ENCODE results near the gene FEZF1.
A peak's percentile ranks its signal among the peaks of the same experiment; 100 is the strongest.

The FEZF1 gene

DNA sequence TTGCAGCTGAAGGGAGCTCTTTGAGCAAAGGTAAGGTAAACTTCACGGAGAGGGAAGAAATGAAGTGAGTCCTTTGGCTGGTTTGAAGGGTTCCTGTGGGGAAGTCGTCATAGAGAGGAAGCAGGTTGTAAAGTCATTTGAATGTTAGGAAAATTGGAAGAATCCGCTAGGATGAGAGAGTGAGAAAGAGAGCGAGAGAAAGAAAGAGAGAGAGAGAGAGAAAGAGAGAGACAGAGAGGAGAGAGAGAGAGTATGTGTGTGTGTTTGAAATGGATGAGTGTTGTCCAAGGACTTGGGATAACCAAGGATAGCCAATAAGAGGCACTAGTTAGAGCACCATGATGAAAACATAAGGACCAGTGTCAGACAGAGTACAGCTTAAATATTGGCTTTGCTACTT is 43.1 kb downstream of the FEZF1 start:
- DNase-seq, result no peak

DNA sequence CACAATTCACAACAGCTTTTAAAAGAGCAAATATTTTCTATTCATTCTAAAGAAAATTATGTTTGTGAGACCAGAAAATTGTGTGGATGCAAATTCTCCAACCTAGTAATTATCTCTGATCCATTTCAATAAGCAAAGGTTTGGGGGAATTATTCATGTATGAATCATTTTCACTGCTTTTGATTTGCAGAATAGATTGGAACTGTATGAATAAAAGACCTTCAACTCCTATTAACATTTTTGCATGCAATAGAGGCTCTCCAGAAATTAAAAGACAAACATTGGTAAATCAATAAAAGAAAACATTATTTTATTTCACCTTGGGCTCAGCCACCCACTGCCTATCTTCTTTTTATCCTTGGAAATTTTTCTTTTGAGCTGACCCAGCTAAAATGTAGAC is 43.5 kb downstream of the FEZF1 start:
- DNase-seq, result no peak

DNA sequence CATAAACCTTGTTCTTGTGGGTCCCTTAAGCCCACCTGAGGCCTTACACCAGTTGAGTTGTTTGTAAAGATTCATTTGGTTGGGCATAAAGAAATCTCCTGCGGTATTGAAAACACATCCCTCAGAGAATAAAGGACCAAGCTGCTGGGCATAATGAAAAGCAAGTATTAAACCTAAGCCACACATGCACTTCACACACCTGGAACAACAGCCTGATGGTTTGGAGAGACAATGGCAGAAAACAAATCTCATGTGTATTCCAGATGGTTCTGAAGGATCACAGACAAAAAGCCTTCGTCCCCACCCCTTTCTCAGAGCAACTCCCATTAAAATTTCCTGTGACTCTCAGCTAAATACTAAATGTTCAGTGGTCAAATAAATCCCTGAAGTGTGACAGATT is 44.2 kb downstream of the FEZF1 start:
- peak; percentile 5 for DNase-seq

DNA sequence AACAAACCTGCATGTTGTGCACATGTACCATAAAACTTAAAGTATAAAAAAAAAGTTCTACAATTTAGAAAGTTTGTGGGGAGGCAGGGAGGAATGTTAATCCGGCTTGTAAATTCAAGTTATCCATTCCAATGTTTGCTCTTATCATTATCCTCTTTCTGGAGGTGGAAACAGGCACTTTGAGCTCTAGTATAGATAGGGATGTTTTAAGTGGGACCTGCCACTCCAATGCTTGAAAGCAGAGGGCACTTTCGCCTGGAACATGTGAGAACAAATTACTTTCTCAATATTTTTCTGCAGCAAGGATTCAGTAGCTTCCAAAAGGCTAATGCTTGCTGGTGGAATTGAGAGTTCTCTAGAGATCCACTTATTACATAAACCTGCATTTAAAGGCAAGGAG is 45.6 kb downstream of the FEZF1 start:
- no peak for DNase-seq

DNA sequence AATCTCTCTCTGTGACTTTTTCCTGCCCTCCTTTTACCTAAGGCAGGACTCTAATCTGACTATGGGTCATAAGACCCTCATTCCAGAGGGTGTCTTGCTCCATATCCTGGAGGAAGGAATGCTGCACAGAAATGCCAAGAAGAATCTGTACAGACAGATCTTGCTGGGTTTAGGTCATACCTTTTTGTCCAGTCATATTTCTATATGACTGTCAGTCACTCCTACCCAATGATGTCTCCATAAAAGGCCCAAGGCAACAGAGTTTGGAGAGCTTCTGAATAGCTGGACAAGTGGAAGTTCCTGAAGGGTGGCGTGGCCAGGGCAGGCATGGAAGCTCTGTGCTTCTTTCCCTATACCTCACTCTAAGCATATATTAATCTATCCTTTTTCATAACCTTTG is 47.5 kb downstream of the FEZF1 start:
- no peak for DNase-seq

DNA sequence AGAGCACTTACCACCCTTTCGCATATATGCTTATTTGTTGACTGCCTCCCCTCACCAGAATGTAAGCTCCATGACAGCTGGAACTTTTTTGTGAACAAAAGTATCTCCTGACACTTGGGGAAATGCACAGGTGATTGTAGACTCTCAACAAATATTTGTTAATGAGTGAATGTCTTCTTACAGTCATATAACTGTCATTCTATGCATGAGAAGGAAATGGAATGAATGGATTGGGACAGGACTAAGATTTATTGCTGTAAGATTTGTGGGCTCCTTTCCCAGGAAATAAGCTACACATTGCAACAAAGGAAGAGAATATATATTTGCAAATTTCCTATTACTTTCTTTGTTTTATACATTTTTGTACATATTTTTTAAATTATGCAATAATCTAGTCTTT is 48.5 kb downstream of the FEZF1 start:
- peak; percentile 5 for DNase-seq

DNA sequence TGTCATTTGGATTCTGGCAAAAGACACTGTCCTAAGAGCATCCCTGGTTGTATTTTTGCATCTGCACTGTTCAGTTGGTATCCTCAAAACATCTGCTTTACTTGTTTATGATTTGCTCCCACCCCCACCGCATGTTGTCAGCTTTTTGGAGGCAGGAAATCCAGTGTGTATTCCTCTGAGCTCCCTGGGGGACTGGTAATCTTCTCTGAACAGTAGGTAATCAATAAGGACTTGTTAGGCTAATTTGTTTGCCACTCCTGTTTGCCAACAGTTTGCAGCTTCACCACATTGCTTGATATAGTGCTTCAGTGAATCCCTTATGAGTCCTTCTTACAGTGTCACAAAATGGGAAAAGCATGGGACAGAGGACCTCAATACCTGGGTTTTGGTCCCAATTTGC is 49.1 kb downstream of the FEZF1 start:
- no peak for DNase-seq
